ENCODE data around the gene TSSK6.

- no peak for TF ChIP-seq CTCF (IDR thresholded peaks at IDR 0.05)
- TF ChIP-seq POLR2A (IDR thresholded peaks at IDR 0.05), result no peak
- TF ChIP-seq POLR2AphosphoS5 (IDR thresholded peaks at IDR 0.05), result no peak
Measured at GRCh38 chr19:19500975-19501644, 14.2 kb downstream of the TSSK6 start.
